Measurements from ENCODE around the gene COLEC12.

The COLEC12 gene

GRCh38 chr18:360676-361075, 139.8 kb downstream of the COLEC12 start:
- peaks cover 17% of the 10 kb centered on the region; the same call in 1 of the 2 replicates for H3K4me1 ChIP-seq (ENCODE audit: insufficient read depth, low read length)

DNA sequence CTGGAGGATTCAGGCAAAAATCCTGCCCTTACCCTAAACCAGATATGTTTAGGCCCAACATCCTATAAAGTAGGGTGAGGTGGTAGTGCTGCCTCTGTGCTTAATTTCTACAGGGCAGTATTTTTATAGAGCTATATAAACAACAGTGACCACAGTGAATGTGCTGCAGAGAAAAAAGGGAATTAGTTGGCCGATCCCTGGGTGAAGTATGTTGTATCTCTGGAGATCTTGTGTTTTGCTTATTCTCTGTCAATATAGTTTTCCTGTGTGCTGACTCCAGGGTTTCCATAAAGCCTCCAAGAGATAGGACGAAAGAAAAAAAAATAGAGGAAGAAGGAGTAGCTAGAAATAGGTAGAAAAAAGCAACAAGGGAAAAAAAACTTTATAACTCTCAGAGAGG, 143.7 kb downstream of the COLEC12 start:
- H3K36me3 ChIP-seq (ENCODE audit: insufficient read depth, low read depth, low read length) = no peaks in the 10 kb centered on the region
- no peak overlapping the region for H3K4me3 ChIP-seq (ENCODE audit: low read length)
- no peak overlapping the region for H3K9ac ChIP-seq (ENCODE audit: low read depth, low read length)
- H3K9me3 ChIP-seq (ENCODE audit: insufficient read depth, low read depth, low read length) = no peaks in the 10 kb centered on the region
- H3K27ac ChIP-seq (ENCODE audit: low read length) = no peak overlapping the region
- H3K4me1 ChIP-seq (ENCODE audit: insufficient read depth, low read length) = peaks cover 2% of the 10 kb centered on the region; the same call in 1 of the 2 replicates
- H3K27me3 ChIP-seq (ENCODE audit: insufficient read depth, low read length) = no peaks in the 10 kb centered on the region

More at GRCh38 chr18:360676-361075, 139.8 kb downstream of the COLEC12 start:
- H3K9me3 ChIP-seq (ENCODE audit: insufficient read depth, low read depth, low read length) = no peaks in the 10 kb centered on the region
- H3K27me3 ChIP-seq (ENCODE audit: insufficient read depth, low read length) = no peaks in the 10 kb centered on the region
- H3K9ac ChIP-seq (ENCODE audit: low read depth, low read length) = no peak overlapping the region
- H3K27ac ChIP-seq (ENCODE audit: low read length) = no peak overlapping the region
- H3K4me3 ChIP-seq (ENCODE audit: low read length) = no peak overlapping the region
- no peaks in the 10 kb centered on the region for H3K36me3 ChIP-seq (ENCODE audit: insufficient read depth, low read depth, low read length)

DNA sequence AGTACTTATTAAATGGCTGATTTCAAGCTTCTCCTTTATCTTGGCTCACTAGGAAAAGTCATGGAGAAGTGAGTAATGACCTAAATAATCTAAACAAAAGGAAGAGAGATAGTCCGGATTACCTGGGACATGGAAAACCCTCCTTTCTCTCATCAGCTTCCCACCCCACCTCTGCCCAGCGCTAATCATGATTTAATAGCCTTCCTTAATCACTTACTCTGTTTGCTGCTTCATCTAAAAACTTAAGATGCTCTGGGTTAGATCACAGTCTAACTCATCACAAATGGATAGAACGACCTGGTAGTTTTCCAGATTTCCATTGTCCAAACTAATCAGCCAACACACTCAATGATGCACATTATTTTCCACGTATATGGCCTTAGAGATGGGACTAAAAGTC, 144.8 kb downstream of the COLEC12 start:
- H3K4me3 ChIP-seq (ENCODE audit: low read length) = no peak overlapping the region
- no peak overlapping the region for H3K27ac ChIP-seq (ENCODE audit: low read length)
- no peaks in the 10 kb centered on the region for H3K9me3 ChIP-seq (ENCODE audit: insufficient read depth, low read depth, low read length)
- no peaks in the 10 kb centered on the region for H3K27me3 ChIP-seq (ENCODE audit: insufficient read depth, low read length)
- H3K9ac ChIP-seq (ENCODE audit: low read depth, low read length) = no peak overlapping the region
- no peaks in the 10 kb centered on the region for H3K36me3 ChIP-seq (ENCODE audit: insufficient read depth, low read depth, low read length)
- no peaks in the 10 kb centered on the region for H3K4me1 ChIP-seq (ENCODE audit: insufficient read depth, low read length)

- Histone ChIP-seq H3K4me1 (ENCODE audit: insufficient read depth, low read length) (no peaks in the 10 kb centered on the region), H3K27ac (ENCODE audit: low read length) (no peak overlapping the region), H3K27me3 (ENCODE audit: insufficient read depth, low read length) (no peaks in the 10 kb centered on the region), H3K4me3 (ENCODE audit: low read length) (no peak overlapping the region), H3K36me3 (ENCODE audit: insufficient read depth, low read depth, low read length) (no peaks in the 10 kb centered on the region), H3K9me3 (ENCODE audit: insufficient read depth, low read depth, low read length) (no peaks in the 10 kb centered on the region), H3K9ac (ENCODE audit: low read depth, low read length) (no peak overlapping the region)
These were observed 146.0 kb downstream of the COLEC12 start for GRCh38 chr18:354471-354870.

DNA sequence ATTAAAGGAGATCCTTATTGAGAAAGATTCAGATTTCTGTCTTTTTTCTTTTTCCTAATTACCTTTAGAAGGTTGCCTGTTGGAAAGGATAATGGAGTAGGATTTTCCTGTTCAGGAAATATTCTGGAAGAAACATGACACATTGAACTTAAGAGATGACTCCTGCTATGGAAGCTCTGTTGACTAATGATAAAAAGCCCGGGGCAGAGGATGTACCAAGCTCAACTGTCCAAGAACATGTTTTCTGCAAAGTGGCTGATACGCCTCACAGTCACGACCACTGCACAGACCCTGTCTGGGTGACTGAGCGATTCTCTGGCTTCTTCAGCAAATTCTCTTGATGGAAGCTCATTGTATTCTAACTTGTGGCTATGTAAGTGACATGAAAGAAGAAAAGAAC, 146.5 kb downstream of the COLEC12 start:
- no peaks in the 10 kb centered on the region for H3K4me1 ChIP-seq (ENCODE audit: insufficient read depth, low read length)
- no peak overlapping the region for H3K4me3 ChIP-seq (ENCODE audit: low read length)
- H3K27me3 ChIP-seq (ENCODE audit: insufficient read depth, low read length) = no peaks in the 10 kb centered on the region
- no peak overlapping the region for H3K9ac ChIP-seq (ENCODE audit: low read depth, low read length)
- H3K9me3 ChIP-seq (ENCODE audit: insufficient read depth, low read depth, low read length) = no peaks in the 10 kb centered on the region
- H3K27ac ChIP-seq (ENCODE audit: low read length) = no peak overlapping the region
- no peaks in the 10 kb centered on the region for H3K36me3 ChIP-seq (ENCODE audit: insufficient read depth, low read depth, low read length)

DNA sequence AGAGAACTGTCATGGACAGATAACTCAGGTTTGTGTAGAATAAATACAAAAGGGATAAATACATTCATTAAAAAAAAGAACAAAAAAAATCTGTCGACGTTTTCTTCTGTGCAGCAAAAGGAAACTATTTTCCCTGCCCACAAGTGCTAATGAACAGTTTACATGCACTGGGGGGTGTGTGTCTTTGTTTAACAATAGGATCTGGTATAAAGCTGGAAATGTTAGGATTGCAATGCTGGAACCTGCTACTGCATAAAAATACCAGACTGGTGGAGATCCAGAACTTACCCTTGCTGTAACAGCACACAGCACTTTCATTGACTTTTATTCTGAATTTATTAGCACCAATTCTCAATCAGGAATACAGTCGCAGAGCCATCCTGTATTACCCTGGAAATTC, 148.1 kb downstream of the COLEC12 start:
- H3K27me3 ChIP-seq (ENCODE audit: insufficient read depth, low read length) = no peaks in the 10 kb centered on the region
- H3K4me3 ChIP-seq (ENCODE audit: low read length) = no peak overlapping the region
- H3K36me3 ChIP-seq (ENCODE audit: insufficient read depth, low read depth, low read length) = no peaks in the 10 kb centered on the region
- no peaks in the 10 kb centered on the region for H3K9me3 ChIP-seq (ENCODE audit: insufficient read depth, low read depth, low read length)
- no peak overlapping the region for H3K9ac ChIP-seq (ENCODE audit: low read depth, low read length)
- no peak overlapping the region for H3K27ac ChIP-seq (ENCODE audit: low read length)
- no peaks in the 10 kb centered on the region for H3K4me1 ChIP-seq (ENCODE audit: insufficient read depth, low read length)

DNA sequence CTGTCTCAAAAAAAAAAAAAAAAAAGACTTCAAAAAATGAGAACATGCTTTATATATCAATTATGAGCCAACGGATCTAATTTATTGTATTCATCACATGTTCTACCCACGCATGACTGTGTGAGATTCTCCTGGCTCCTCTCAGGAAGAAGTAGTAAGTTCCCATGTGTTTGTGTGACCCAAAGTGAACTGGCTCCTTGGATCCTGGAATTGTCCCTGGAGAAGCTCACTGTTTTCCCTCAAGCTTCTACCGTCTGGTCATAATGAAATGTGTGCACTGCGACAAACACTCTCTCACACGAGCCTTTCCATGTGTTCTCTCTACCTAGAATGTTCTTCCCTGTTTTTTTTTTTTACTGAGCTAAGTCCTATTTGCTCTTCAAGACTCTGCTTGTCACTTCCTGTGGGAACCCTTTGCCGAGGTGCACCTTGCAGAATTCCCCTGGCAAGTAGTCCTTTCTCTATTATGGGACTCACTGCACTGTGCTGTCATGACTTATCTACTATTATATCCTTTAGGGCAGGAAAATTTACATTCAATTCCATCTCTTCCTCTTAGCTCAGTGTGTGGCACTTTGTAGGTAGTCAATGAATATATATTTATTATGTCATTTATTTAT, 149.4 kb downstream of the COLEC12 start:
- no peaks in the 10 kb centered on the region for H3K9me3 ChIP-seq (ENCODE audit: insufficient read depth, low read depth, low read length)
- H3K9ac ChIP-seq (ENCODE audit: low read depth, low read length) = no peak overlapping the region
- H3K4me3 ChIP-seq (ENCODE audit: low read length) = no peak overlapping the region
- no peak overlapping the region for H3K27ac ChIP-seq (ENCODE audit: low read length)
- no peaks in the 10 kb centered on the region for H3K4me1 ChIP-seq (ENCODE audit: insufficient read depth, low read length)
- no peaks in the 10 kb centered on the region for H3K36me3 ChIP-seq (ENCODE audit: insufficient read depth, low read depth, low read length)
- no peaks in the 10 kb centered on the region for H3K27me3 ChIP-seq (ENCODE audit: insufficient read depth, low read length)

GRCh38 chr18:346600-346999, 153.9 kb downstream of the COLEC12 start:
- Histone ChIP-seq H3K4me3 (ENCODE audit: low read length) (no peak overlapping the region), H3K27ac (ENCODE audit: low read length) (no peak overlapping the region), H3K36me3 (ENCODE audit: insufficient read depth, low read depth, low read length) (no peaks in the 10 kb centered on the region), H3K4me1 (ENCODE audit: insufficient read depth, low read length) (no peaks in the 10 kb centered on the region), H3K9ac (ENCODE audit: low read depth, low read length) (no peak overlapping the region), H3K9me3 (ENCODE audit: insufficient read depth, low read depth, low read length) (peaks cover 5% of the 10 kb centered on the region; the same call in 1 of the 2 replicates), H3K27me3 (ENCODE audit: insufficient read depth, low read length) (no peaks in the 10 kb centered on the region)

GRCh38 chr18:341102-341501, 159.4 kb downstream of the COLEC12 start:
- Histone ChIP-seq H3K27ac (ENCODE audit: low read length) (no peak overlapping the region), H3K27me3 (ENCODE audit: insufficient read depth, low read length) (no peaks in the 10 kb centered on the region), H3K36me3 (ENCODE audit: insufficient read depth, low read depth, low read length) (no peaks in the 10 kb centered on the region), H3K9ac (ENCODE audit: low read depth, low read length) (no peak overlapping the region), H3K4me1 (ENCODE audit: insufficient read depth, low read length) (no peaks in the 10 kb centered on the region), H3K9me3 (ENCODE audit: insufficient read depth, low read depth, low read length) (peaks cover 5% of the 10 kb centered on the region; the same call in 1 of the 2 replicates), H3K4me3 (ENCODE audit: low read length) (no peak overlapping the region)

DNA sequence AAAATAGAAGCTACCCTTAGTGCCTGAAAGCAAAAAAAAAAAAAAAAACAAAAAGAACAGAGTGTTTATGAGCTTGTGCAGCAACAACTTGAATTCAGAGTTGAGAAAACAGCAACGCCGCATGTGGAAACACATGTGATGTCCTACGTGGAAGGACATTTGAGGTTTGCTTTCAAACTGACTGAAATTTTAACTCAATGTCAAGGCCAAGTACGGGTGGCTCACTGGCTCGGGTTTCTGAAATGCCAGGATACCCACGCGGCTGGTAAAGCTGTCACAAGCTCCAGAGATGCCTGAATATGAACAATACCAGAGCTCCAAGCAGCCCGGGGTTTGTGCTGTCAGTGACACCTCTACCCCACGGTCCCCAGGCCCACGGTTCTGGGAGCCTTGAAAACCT, 160.5 kb downstream of the COLEC12 start:
- no peaks in the 10 kb centered on the region for H3K27me3 ChIP-seq (ENCODE audit: insufficient read depth, low read length)
- H3K9ac ChIP-seq (ENCODE audit: low read depth, low read length) = no peak overlapping the region
- H3K36me3 ChIP-seq (ENCODE audit: insufficient read depth, low read depth, low read length) = no peaks in the 10 kb centered on the region
- H3K9me3 ChIP-seq (ENCODE audit: insufficient read depth, low read depth, low read length) = no peaks in the 10 kb centered on the region
- H3K27ac ChIP-seq (ENCODE audit: low read length) = no peak overlapping the region
- H3K4me3 ChIP-seq (ENCODE audit: low read length) = no peak overlapping the region
- H3K4me1 ChIP-seq (ENCODE audit: insufficient read depth, low read length) = no peaks in the 10 kb centered on the region

GRCh38 chr18:339200-339599, 161.3 kb downstream of the COLEC12 start:
- no peaks in the 10 kb centered on the region for H3K4me1 ChIP-seq (ENCODE audit: insufficient read depth, low read length)
- no peak overlapping the region for H3K4me3 ChIP-seq (ENCODE audit: low read length)
- H3K36me3 ChIP-seq (ENCODE audit: insufficient read depth, low read depth, low read length) = no peaks in the 10 kb centered on the region
- no peaks in the 10 kb centered on the region for H3K9me3 ChIP-seq (ENCODE audit: insufficient read depth, low read depth, low read length)
- no peak overlapping the region for H3K9ac ChIP-seq (ENCODE audit: low read depth, low read length)
- H3K27ac ChIP-seq (ENCODE audit: low read length) = no peak overlapping the region
- H3K27me3 ChIP-seq (ENCODE audit: insufficient read depth, low read length) = no peaks in the 10 kb centered on the region

DNA sequence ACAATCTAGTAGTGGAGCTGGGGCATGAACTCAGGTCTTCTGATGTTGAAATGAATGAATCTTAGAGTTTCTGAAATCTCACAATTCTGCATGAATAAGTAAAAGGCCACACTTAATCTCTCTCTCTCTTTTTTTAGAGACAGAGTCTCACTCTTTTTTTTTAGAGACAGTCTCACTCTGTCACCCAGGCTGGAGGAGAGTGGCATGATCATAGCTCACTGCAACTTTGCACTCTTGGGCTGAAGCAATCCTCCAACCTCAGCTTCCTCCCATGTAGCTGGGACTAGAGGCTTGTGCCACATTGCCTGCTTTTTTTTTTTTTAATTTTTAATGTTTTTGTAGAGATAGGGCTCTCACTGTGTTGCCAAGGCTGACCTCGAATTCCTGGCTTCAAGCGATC, 163.8 kb downstream of the COLEC12 start:
- no peaks in the 10 kb centered on the region for H3K9me3 ChIP-seq (ENCODE audit: insufficient read depth, low read depth, low read length)
- no peak overlapping the region for H3K9ac ChIP-seq (ENCODE audit: low read depth, low read length)
- H3K27me3 ChIP-seq (ENCODE audit: insufficient read depth, low read length) = no peaks in the 10 kb centered on the region
- no peak overlapping the region for H3K27ac ChIP-seq (ENCODE audit: low read length)
- no peak overlapping the region for H3K4me3 ChIP-seq (ENCODE audit: low read length)
- H3K4me1 ChIP-seq (ENCODE audit: insufficient read depth, low read length) = no peaks in the 10 kb centered on the region
- no peaks in the 10 kb centered on the region for H3K36me3 ChIP-seq (ENCODE audit: insufficient read depth, low read depth, low read length)

Measured in iPS-20b (cell line).